ES-I3 (cell line): Measurements from ENCODE around the gene UAP1L1.

Experiments used
- H3K36me3 ChIP-seq: 2 replicates; pipeline ENCODE4 v1.6.1; 2013; ENCODE audit warnings: mild to moderate bottlenecking, low read length, control low read depth, moderate library complexity; ENCODE audit not compliant: insufficient read depth
- H3K4me1 ChIP-seq: 2 replicates; pipeline ENCODE4 v1.6.1; 2013; ENCODE audit warnings: mild to moderate bottlenecking, control low read depth, low read length; ENCODE audit not compliant: insufficient read depth
- H3K9ac ChIP-seq: 2 replicates; pipeline ENCODE4 v1.6.1; 2013; ENCODE audit warnings: low read depth, mild to moderate bottlenecking, low read length, moderate library complexity
- H3K9me3 ChIP-seq: 2 replicates; pipeline ENCODE4 v1.6.1; 2013; ENCODE audit warnings: mild to moderate bottlenecking, low read length, moderate library complexity; ENCODE audit not compliant: control insufficient read depth, insufficient read depth

UAP1L1 gene

GRCh38 chr9:137048655-137049543, 28.4 kb upstream of the UAP1L1 start:
- Histone ChIP-seq H3K9ac (no peak overlapping the region), H3K9me3 (no peaks in the 10 kb centered on the region), H3K36me3 (no peaks in the 10 kb centered on the region), H3K4me1 (no peaks in the 10 kb centered on the region)

GRCh38 chr9:137049544-137050449, 27.5 kb upstream of the UAP1L1 start:
- H3K9ac ChIP-seq = no peak overlapping the region
- H3K4me1 ChIP-seq = no peaks in the 10 kb centered on the region
- no peaks in the 10 kb centered on the region for H3K36me3 ChIP-seq
- H3K9me3 ChIP-seq = no peaks in the 10 kb centered on the region

- Histone ChIP-seq H3K36me3 (no peaks in the 10 kb centered on the region), H3K9ac (no peak overlapping the region), H3K9me3 (no peaks in the 10 kb centered on the region), H3K4me1 (no peaks in the 10 kb centered on the region; the same call in 1 of the 2 replicates)
These were observed 26.7 kb upstream of the UAP1L1 start for GRCh38 chr9:137050570-137050969.

GRCh38 chr9:137051145-137051724, 26.1 kb upstream of the UAP1L1 start:
- Histone ChIP-seq H3K9me3 (no peaks in the 10 kb centered on the region), H3K9ac (no peak overlapping the region), H3K36me3 (no peaks in the 10 kb centered on the region), H3K4me1 (no peaks in the 10 kb centered on the region; the same call in 1 of the 2 replicates)

GRCh38 chr9:137052293-137052692, 25.0 kb upstream of the UAP1L1 start:
- Histone ChIP-seq H3K4me1 (no peaks in the 10 kb centered on the region; the same call in 1 of the 2 replicates), H3K9me3 (no peaks in the 10 kb centered on the region), H3K36me3 (no peaks in the 10 kb centered on the region), H3K9ac (no peak overlapping the region)

GRCh38 chr9:137052998-137053943, 24.0 kb upstream of the UAP1L1 start:
- H3K4me1 ChIP-seq = no peaks in the 10 kb centered on the region; the same call in 1 of the 2 replicates
- H3K36me3 ChIP-seq = no peaks in the 10 kb centered on the region
- H3K9me3 ChIP-seq = no peaks in the 10 kb centered on the region
- H3K9ac ChIP-seq = peak overlapping the region; percentile 44; the same call in 1 of the 2 replicates

- Histone ChIP-seq H3K36me3 (no peaks in the 10 kb centered on the region), H3K4me1 (no peaks in the 10 kb centered on the region; the same call in 1 of the 2 replicates), H3K9me3 (no peaks in the 10 kb centered on the region), H3K9ac (peak within 1 kb of the TSS; percentile 44)
These were observed 23.1 kb upstream of the UAP1L1 start, which contains the start of gene ENTPD2 for GRCh38 chr9:137053944-137054931. ENTPD2 (minus strand) TSS chr9:137054061; CDS start chr9:137053997, 64 bp downstream.

GRCh38 chr9:137054932-137055384, 22.4 kb upstream of the UAP1L1 start:
- H3K9ac ChIP-seq = peak overlapping the region; percentile 44
- H3K4me1 ChIP-seq = no peaks in the 10 kb centered on the region; the same call in 1 of the 2 replicates
- no peaks in the 10 kb centered on the region for H3K9me3 ChIP-seq
- H3K36me3 ChIP-seq = no peaks in the 10 kb centered on the region

GRCh38 chr9:137055385-137056364, 21.6 kb upstream of the UAP1L1 start:
- H3K9me3 ChIP-seq = no peaks in the 10 kb centered on the region
- no peak overlapping the region for H3K9ac ChIP-seq
- no peaks in the 10 kb centered on the region for H3K36me3 ChIP-seq
- H3K4me1 ChIP-seq = no peaks in the 10 kb centered on the region; the same call in 1 of the 2 replicates

GRCh38 chr9:137056739-137057415, 20.4 kb upstream of the UAP1L1 start:
- no peaks in the 10 kb centered on the region; the same call in 1 of the 2 replicates for H3K4me1 ChIP-seq
- no peak overlapping the region for H3K9ac ChIP-seq
- H3K9me3 ChIP-seq = no peaks in the 10 kb centered on the region
- no peaks in the 10 kb centered on the region for H3K36me3 ChIP-seq

GRCh38 chr9:137057545-137057944, 19.8 kb upstream of the UAP1L1 start:
- H3K4me1 ChIP-seq = no peaks in the 10 kb centered on the region; the same call in 1 of the 2 replicates
- no peaks in the 10 kb centered on the region for H3K9me3 ChIP-seq
- no peaks in the 10 kb centered on the region for H3K36me3 ChIP-seq
- no peak overlapping the region for H3K9ac ChIP-seq
